ENCODE measurements around the gene LMF2. TPM values are rescaled to one million over a fixed set of nuclear protein-coding genes. Genes with fewer than 3 reads are reported as not detected.
A peak's percentile ranks its signal among the peaks of the same experiment; 100 is the strongest.

The LMF2 gene
- total RNA-seq, 3 donors from 2014 or later (not counting 1 experiment from before 2014, with no cell fraction given), result 114 to 129 (median 122) TPM

DNA sequence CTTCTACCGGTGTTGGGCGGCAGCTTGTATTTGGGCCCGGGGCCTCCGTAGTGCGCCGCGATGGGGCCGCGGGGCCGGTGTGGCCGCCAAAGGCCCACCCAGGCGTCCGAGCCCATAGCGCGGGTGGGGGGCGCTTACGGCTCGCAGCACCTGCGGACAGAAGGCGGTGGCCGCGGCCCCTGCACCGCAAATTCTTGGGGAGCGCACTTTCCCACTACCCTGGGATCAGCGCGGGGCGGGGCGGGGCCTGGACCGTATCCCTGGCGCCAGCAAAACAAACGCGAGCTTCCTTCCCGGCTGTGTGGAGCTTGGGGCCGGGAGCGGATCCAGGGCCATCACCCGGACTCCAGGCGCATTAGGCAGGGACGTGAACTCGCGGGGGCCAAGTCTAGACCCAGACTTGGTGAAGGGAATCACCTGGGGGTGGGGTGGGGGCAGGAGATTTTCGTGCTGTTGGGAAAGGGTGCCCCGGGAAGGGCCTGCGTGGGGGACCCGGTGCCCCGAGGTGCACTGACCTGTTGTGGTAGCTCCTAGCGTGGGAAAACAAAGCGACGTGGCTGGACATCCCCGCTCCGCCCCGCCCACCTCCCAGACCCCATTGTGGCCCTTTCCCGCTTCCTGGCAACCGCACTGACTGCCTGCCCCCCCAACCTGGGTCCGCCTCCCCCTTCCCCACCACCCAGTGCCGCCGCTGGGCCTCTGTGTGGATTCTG, 24.6 kb upstream of the LMF2 start:
- H3K4me1 Mint-ChIP-seq, result peaks cover 21 to 34% of the 10 kb centered on the region in 2 donors
- no peaks in the 10 kb centered on the region for H3K36me3 Mint-ChIP-seq
- H3K4me3 Mint-ChIP-seq, result peak overlapping the region; percentile 94
- no peak for ATAC-seq
- no peaks in the 10 kb centered on the region for H3K9me3 Mint-ChIP-seq
- Histone ChIP-seq H3K27me3 (ENCODE audit: control insufficient read depth, insufficient read depth, low read length) (no peaks in the 10 kb centered on the region), H3K4me1 (ENCODE audit: control insufficient read depth, insufficient read depth, low read length) (peaks cover 57% of the 10 kb centered on the region), H3K27ac (ENCODE audit: low read length) (peak overlapping the region; percentile 95), H3K36me3 (ENCODE audit: control insufficient read depth, insufficient read depth, low read length) (no peaks in the 10 kb centered on the region), H3K4me3 (ENCODE audit: low read length) (peak overlapping the region; percentile 80), H3K9me3 (ENCODE audit: control insufficient read depth, insufficient read depth, low read length) (no peaks in the 10 kb centered on the region)
- H3K27me3 Mint-ChIP-seq (ENCODE audit: low read depth in 2 of 2), result peaks cover 0 to 13% of the 10 kb centered on the region in 2 donors
- peak overlapping the region; percentile 62 to 96 for H3K27ac Mint-ChIP-seq
- TF ChIP-seq, protein P1, sequence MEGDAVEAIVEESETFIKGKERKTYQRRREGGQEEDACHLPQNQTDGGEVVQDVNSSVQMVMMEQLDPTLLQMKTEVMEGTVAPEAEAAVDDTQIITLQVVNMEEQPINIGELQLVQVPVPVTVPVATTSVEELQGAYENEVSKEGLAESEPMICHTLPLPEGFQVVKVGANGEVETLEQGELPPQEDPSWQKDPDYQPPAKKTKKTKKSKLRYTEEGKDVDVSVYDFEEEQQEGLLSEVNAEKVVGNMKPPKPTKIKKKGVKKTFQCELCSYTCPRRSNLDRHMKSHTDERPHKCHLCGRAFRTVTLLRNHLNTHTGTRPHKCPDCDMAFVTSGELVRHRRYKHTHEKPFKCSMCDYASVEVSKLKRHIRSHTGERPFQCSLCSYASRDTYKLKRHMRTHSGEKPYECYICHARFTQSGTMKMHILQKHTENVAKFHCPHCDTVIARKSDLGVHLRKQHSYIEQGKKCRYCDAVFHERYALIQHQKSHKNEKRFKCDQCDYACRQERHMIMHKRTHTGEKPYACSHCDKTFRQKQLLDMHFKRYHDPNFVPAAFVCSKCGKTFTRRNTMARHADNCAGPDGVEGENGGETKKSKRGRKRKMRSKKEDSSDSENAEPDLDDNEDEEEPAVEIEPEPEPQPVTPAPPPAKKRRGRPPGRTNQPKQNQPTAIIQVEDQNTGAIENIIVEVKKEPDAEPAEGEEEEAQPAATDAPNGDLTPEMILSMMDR (IDR thresholded peaks at IDR 0.05), result no peak
- 5% methylated on average over 56 of the region's 56 CpGs for WGBS (ENCODE audit: insufficient coverage)
- DNase-seq, result no peak
- intact Hi-C loops (cut with micrococcal nuclease), result loop anchor here (1.0 to 2.0 kb wide), 2 partner anchors 7 to 13 kb away; partner anchors contain the start of gene KLHDC7B

DNA sequence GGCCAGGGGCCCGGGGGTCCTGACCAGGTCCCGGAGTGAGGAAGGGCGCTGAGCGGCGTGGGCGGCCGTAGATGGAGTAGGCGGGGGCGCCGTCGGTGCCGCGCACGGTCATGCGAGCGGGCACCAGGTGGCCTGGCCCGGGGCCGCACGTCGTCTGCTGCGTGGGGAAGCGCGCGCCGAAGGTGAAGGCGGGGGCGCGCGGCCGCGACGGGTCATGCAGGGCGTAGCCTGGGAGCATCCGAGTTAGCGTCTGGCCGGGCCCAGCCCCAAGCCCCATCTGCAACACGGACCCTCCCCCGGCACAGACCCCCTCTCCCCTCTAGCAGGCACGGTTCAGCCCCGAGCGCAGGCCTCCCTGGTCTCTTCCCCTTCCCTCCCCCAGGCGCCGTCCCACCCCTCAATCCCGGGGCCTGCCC, 24.1 kb upstream of the LMF2 start:
- peaks cover 24 to 40% of the 10 kb centered on the region in 2 donors for H3K4me1 Mint-ChIP-seq
- peaks cover 62% of the 10 kb centered on the region for H3K4me1 ChIP-seq (ENCODE audit: control insufficient read depth, insufficient read depth, low read length)
- no peaks in the 10 kb centered on the region for H3K36me3 Mint-ChIP-seq
- TF ChIP-seq, protein P1 (IDR thresholded peaks at IDR 0.05), result no peak
- peak overlapping the region; percentile 94 for H3K4me3 Mint-ChIP-seq
- H3K27me3 Mint-ChIP-seq (ENCODE audit: low read depth in 2 of 2), result peaks cover 0 to 13% of the 10 kb centered on the region in 2 donors
- H3K36me3 ChIP-seq (ENCODE audit: control insufficient read depth, insufficient read depth, low read length), result no peaks in the 10 kb centered on the region
- under 1% methylated on average over 44 of the region's 44 CpGs for WGBS (ENCODE audit: insufficient coverage)
- peak overlapping the region; percentile 95 for H3K27ac ChIP-seq (ENCODE audit: low read length)
- H3K27ac Mint-ChIP-seq, result peak overlapping the region; percentile 94 to 96
- H3K9me3 Mint-ChIP-seq, result no peaks in the 10 kb centered on the region
- ATAC-seq (peak; percentile 43 to 77 (median 48)), DNase-seq (peak; percentile 58 to 79)
- intact Hi-C loops (cut with micrococcal nuclease), result loop anchor here (1.0 to 2.0 kb wide), 2 partner anchors 8 to 13 kb away; partner anchors contain the start of gene KLHDC7B
- no peaks in the 10 kb centered on the region for H3K27me3 ChIP-seq (ENCODE audit: control insufficient read depth, insufficient read depth, low read length)
- no peaks in the 10 kb centered on the region for H3K9me3 ChIP-seq (ENCODE audit: control insufficient read depth, insufficient read depth, low read length)
- peak overlapping the region; percentile 80 for H3K4me3 ChIP-seq (ENCODE audit: low read length)

DNA sequence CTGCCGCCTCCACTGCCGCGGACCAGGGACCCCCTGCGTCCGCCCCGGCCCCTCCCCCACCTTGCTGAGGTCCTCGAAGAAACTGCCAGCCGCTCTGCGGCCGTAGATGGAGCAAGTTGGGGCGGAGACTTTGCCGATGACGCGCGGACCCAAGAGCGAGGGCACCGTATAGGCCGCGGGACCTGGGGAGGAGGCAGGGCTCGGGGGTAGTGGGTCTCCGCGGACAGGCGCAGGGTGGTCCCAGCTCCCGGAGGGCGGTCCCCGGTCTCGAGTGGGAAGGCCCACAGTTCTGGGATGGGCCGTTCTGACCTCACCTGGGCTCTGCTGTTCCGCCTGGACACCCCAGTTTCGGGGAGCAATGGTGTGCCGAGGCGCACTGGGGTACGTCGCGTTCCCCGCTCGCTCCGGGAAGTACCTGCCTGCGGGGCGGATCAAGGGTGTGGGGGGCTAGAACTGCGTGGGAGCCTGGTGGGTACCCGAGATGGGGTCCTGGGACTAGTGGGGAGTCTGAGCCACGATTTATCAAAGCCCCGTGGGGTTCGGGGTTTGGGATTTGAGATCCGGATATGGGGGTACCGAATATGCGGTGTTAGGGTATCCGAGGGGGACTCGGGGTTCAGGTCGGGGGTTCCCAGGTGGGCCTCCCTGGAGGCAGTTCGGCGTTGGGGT, 23.5 kb upstream of the LMF2 start:
- intact Hi-C loops (cut with micrococcal nuclease), result loop anchor here (1.0 to 2.0 kb wide), 2 partner anchors 8 to 14 kb away; partner anchors contain the start of gene KLHDC7B
- Mint-ChIP-seq H3K4me3 (peak overlapping the region; percentile 94), H3K4me1 (peaks cover 24 to 40% of the 10 kb centered on the region in 2 donors), H3K27me3 (ENCODE audit: low read depth in 2 of 2) (peaks cover 0 to 13% of the 10 kb centered on the region in 2 donors), H3K9me3 (no peaks in the 10 kb centered on the region), H3K27ac (peak overlapping the region; percentile 94 to 96), H3K36me3 (no peaks in the 10 kb centered on the region)
- no peaks in the 10 kb centered on the region for H3K9me3 ChIP-seq (ENCODE audit: control insufficient read depth, insufficient read depth, low read length)
- H3K4me3 ChIP-seq (ENCODE audit: low read length), result peak overlapping the region; percentile 80
- no peaks in the 10 kb centered on the region for H3K36me3 ChIP-seq (ENCODE audit: control insufficient read depth, insufficient read depth, low read length)
- peak overlapping the region; percentile 95 for H3K27ac ChIP-seq (ENCODE audit: low read length)
- ATAC-seq (peak; percentile 57 to 73 (median 60)), DNase-seq (peak; percentile 77 to 87)
- H3K4me1 ChIP-seq (ENCODE audit: control insufficient read depth, insufficient read depth, low read length), result peaks cover 64% of the 10 kb centered on the region
- TF ChIP-seq, protein P1 (IDR thresholded peaks at IDR 0.05), result no peak
- H3K27me3 ChIP-seq (ENCODE audit: control insufficient read depth, insufficient read depth, low read length), result no peaks in the 10 kb centered on the region
- WGBS (ENCODE audit: insufficient coverage), result under 1% methylated on average over 53 of the region's 53 CpGs

All from natural killer cell (primary cell).